Measurements from ENCODE around the gene MAP6. TPM values are rescaled to one million over a fixed set of nuclear protein-coding genes. Genes with fewer than 3 reads are reported as not detected.

Gene MAP6
- total RNA-seq, 2 donors from 2014 or later, result 6.3 to 8.1 TPM

DNA sequence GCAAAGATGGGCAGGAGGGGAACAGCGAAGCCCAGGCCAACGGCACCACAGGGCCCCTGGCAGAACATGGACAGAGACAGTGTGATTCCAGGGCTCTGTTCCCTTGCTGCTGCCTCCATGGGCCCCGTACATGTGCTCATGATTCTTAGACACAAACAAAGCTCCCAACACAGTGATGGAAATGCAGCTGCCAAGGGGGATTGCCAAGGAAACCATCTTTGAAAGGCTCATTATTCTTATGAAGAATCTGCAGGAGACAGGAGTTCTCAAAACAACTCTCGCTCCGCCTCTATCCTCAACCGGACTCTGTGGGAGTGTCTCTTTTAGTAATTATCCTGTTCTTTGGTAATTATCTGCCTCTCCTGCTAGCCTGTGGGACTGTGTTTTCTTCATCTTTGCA lies 74.6 kb downstream of the MAP6 start:
- Histone ChIP-seq H3K27ac (no peak overlapping the region), H3K36me3 (no peaks in the 10 kb centered on the region), H3K4me1 (no peaks in the 10 kb centered on the region), H3K9me3 (no peaks in the 10 kb centered on the region), H3K27me3 (no peaks in the 10 kb centered on the region), H3K4me3 (no peak overlapping the region)
- DNase-seq (ENCODE audit: low spot score), result no peak
- TF ChIP-seq, protein P1, sequence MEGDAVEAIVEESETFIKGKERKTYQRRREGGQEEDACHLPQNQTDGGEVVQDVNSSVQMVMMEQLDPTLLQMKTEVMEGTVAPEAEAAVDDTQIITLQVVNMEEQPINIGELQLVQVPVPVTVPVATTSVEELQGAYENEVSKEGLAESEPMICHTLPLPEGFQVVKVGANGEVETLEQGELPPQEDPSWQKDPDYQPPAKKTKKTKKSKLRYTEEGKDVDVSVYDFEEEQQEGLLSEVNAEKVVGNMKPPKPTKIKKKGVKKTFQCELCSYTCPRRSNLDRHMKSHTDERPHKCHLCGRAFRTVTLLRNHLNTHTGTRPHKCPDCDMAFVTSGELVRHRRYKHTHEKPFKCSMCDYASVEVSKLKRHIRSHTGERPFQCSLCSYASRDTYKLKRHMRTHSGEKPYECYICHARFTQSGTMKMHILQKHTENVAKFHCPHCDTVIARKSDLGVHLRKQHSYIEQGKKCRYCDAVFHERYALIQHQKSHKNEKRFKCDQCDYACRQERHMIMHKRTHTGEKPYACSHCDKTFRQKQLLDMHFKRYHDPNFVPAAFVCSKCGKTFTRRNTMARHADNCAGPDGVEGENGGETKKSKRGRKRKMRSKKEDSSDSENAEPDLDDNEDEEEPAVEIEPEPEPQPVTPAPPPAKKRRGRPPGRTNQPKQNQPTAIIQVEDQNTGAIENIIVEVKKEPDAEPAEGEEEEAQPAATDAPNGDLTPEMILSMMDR (IDR thresholded peaks at IDR 0.05), result no peak

DNA sequence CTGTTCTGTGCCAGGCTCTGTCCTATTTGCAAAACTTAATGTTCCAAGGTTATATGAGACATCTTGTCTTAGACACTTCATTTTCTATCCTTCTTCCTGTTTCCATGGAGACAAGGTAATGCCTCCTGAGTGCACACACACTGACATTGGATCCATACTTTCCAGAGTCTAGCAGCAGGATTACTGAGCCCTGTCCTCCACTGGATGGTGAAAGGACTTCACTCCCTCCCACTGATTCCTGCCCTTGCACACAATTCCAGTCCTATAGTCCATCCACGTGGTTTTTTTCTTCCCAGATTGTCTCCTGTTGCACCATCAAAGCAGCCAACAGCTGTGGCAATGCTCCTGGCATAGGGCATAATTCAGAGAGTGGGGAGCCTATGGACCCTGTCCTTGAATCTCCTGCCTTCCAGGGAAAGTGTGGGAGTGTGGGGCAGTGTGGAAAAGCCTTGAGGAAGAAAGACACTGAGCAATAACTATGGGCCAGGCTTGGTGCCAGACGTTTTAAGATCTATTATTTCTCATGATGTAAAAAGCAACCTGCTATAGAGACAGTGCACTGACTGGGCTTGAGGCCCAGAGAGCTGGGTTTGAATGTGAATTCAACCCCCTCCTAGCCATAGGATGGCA lies 75.4 kb downstream of the MAP6 start:
- no peak overlapping the region for H3K27ac ChIP-seq
- no peaks in the 10 kb centered on the region for H3K9me3 ChIP-seq
- no peaks in the 10 kb centered on the region for H3K36me3 ChIP-seq
- no peak for DNase-seq (ENCODE audit: low spot score)
- H3K4me1 ChIP-seq, result no peaks in the 10 kb centered on the region
- TF ChIP-seq, protein P1 (IDR thresholded peaks at IDR 0.05), result no peak
- no peak overlapping the region for H3K4me3 ChIP-seq
- H3K27me3 ChIP-seq, result no peaks in the 10 kb centered on the region

DNA sequence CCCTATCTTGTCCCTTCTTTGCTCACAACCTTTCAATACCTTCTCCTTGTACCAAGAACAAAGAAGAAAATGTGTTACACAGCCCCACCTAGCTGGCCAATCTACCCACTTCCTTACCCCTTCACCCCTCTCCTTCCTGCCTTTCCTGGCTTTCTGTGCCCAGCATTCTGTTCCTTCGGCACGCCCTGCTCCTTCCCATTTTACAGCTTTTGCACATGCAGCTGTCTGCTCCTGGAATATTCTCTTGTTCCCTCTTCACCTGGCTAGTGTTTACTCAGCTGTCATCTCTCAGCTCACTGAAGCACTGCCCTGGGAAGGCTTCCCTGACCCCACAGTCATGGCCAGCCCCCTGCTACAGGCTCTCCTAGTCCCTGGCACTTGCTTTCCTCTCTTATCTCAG lies 76.1 kb downstream of the MAP6 start:
- TF ChIP-seq, protein P1 (IDR thresholded peaks at IDR 0.05), result no peak
- Histone ChIP-seq H3K4me1 (no peaks in the 10 kb centered on the region), H3K4me3 (no peak overlapping the region), H3K9me3 (no peaks in the 10 kb centered on the region), H3K27me3 (no peaks in the 10 kb centered on the region), H3K27ac (no peak overlapping the region), H3K36me3 (no peaks in the 10 kb centered on the region)
- no peak for DNase-seq (ENCODE audit: low spot score)

DNA sequence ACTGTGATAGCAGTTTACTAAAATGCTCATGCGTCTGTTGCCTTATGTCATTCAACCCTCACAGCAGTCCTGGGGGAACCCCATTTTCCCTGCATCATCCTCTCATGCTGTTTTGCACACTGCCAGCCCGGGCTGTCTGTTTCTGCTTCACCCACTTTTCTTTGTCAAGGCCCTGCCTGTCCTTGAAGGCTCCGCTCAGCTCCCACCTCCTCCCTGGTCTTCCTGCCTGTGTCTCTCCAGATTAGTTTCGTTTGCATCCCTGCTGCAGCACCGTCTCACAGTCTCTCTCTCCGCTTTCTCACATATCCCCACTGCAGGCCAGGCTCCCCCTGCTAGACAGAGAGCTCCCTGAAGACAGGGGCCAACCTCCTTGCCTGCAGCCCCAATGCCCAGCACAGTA lies 76.9 kb downstream of the MAP6 start:
- no peak for DNase-seq (ENCODE audit: low spot score)
- Histone ChIP-seq H3K27ac (no peak overlapping the region), H3K9me3 (no peaks in the 10 kb centered on the region), H3K4me3 (no peak overlapping the region), H3K27me3 (no peaks in the 10 kb centered on the region), H3K4me1 (no peaks in the 10 kb centered on the region), H3K36me3 (no peaks in the 10 kb centered on the region)
- TF ChIP-seq, protein P1 (IDR thresholded peaks at IDR 0.05), result no peak

DNA sequence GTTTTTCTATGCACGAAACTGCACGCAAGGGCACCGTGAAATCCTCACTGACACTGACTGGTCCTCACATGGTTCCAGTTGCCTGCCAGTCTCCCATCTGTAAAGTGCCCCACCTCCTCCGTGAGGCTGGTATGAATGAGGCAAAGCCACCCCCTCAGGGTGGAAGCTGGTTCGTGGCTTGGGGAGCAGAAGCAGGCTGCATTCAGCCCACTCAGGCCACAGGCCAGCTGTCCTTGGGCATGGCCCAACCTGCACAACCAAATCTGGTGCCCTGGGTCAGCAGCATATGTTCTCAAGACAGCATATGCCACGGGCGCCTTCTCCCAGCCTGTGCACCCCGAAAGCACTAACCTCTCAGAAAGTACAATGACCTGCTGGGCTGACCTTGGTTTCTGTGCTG lies 77.5 kb downstream of the MAP6 start:
- no peak overlapping the region for H3K4me3 ChIP-seq
- no peaks in the 10 kb centered on the region for H3K4me1 ChIP-seq
- DNase-seq (ENCODE audit: low spot score), result no peak
- no peaks in the 10 kb centered on the region for H3K27me3 ChIP-seq
- no peaks in the 10 kb centered on the region for H3K9me3 ChIP-seq
- H3K36me3 ChIP-seq, result no peaks in the 10 kb centered on the region
- H3K27ac ChIP-seq, result no peak overlapping the region
- TF ChIP-seq, protein P1 (IDR thresholded peaks at IDR 0.05), result no peak

DNA sequence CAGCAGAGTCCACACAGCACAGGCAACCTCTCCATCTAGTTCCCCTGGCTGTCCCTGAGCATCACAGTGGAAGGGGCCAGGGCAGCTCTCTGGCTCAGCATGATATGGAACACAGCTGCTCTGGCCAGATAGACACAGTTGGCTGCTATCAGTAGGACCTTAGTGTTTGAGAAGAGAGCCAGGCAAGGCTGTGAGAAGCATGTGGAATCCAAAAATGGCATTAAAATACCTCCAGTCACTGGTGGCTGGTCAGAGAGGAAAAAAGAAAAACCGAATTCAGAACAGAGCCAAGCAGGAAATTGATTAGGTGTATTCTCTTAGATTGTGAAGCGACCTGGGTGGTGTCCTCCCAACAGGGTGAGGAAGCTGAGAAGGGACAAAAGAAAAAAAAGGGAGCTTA lies 78.9 kb downstream of the MAP6 start:
- no peak overlapping the region for H3K4me3 ChIP-seq
- H3K36me3 ChIP-seq, result no peaks in the 10 kb centered on the region
- TF ChIP-seq, protein P1 (IDR thresholded peaks at IDR 0.05), result no peak
- H3K9me3 ChIP-seq, result no peaks in the 10 kb centered on the region
- no peak overlapping the region for H3K27ac ChIP-seq
- DNase-seq (ENCODE audit: low spot score), result no peak
- H3K27me3 ChIP-seq, result no peaks in the 10 kb centered on the region
- no peaks in the 10 kb centered on the region for H3K4me1 ChIP-seq

Measured in right atrium auricular region (tissue), 2 donors.